Stomach (tissue), 4 donors: ENCODE data around the gene DGCR6.

Source experiments
- EP300 ChIP-seq: sonication (generic); formaldehyde crosslinking; IDR thresholded peaks from one replicate; pipeline ENCODE4 v1.6.1; 2017; ENCODE audit warnings: antibody characterized with exemption
- POLR2A ChIP-seq, 4 donors: fragments of 450-650 bp; IDR thresholded peaks; one replicate each; pipeline ENCODE4 v1.6.1; 2016; ENCODE audit warnings: antibody characterized with exemption in 4 of 4, control low read depth in 2 of 4, mild to moderate bottlenecking in 1 of 4, moderate library complexity in 1 of 4

GRCh38 chr22:18905540-18906409, at the start of gene DGCR6:
- no peak for TF ChIP-seq EP300
- no peak for TF ChIP-seq POLR2A (IDR thresholded peaks at IDR 0.05)
